GM21515 (cell line): ENCODE measurements around the gene PMM2.

Experiments
- ATAC-seq: cut with Tn5 transposase; IDR thresholded peaks from one replicate; pipeline ENCODE4 v1.9.1; 2021; ENCODE audit not compliant: unreplicated experiment

The PMM2 gene

DNA sequence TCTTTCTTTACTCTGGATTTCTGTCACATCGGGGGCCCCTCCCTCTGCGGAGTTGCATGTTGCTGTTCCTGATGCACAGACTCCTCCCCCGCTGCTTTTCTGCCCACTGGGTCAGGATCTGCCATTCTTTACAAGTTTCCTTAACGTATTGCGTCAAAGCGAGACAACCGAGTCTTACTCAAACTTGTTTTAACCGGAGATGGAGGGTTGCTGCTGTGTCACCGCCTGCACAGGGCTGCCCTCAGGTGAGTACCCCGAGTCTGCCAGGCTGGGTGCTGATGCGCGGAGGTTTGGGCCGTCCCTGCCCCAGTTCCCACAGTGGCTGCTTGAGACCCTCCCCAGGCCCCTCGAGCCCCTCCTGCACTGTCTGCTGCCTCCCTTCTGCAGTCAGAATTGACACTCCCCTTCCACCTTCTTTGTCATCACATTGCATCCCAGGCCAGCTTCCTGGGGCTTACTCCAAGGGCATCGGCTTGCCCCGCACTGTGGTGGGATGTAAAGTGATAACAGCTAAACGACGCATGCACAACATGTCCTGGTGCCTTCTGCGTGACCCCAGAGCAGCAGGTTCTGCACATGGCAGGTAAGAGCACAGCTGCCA lies 51.9 kb downstream of the PMM2 start:
- no peak for ATAC-seq

DNA sequence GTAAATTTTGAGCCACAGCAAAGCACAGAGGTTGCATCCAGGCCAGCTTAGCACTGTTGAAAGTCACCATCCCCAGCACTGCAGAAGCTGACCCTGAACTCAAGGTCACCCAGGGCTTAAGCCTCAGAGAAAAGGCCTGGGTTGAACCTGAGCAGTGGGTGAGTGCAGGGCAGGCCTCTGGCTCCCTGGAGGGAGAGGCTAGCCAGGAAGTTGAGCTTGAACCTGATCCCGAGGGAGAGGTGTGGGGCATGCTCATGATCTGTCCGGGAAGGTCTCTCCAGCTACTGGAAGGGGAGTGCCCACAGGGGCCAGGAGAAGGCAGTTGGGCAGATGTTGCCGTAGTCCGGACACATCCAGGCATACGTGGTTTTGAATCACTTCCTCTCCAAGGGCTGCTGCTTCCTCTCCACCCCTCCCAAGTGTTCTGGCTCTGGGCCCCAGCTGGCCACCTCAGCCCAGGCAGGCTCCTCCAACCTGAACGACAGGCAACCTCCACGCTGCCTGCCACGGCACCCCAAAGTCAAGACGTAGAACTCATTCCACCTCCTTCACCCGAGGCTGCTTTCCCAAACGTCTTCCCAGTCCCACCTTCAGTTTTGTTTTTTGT lies 52.7 kb downstream of the PMM2 start:
- ATAC-seq, result no peak

DNA sequence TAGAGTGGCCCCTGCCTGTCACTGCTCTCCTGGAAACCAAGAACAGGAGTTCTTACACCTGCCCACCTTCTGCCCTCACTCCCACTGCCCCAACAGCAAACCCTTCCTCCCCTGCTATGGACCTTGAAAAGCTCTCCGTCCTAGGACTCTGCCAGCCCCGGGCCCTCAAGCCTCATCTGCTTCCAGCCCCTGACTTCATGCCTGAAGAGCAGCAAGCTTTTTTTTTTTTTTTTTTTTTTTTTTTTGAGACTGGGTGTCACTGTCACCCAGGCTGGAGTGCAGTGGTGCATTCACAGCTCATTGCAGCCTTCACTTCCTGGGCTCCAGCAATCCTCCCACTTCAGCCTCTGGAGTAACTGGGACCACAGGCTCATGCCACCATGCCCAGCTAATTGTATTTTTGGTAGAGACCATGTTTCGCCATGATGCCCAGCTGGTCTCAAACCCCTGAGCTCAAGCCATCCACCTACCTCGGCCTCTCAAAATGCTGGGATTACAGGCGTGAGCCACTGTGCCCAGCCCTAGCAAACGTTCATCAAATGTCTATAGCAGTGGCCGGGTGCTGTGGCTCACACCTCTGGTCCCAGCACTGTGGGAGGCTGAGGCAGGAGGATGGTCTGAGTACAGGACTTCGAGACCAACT lies 54.2 kb downstream of the PMM2 start:
- ATAC-seq, result no peak

DNA sequence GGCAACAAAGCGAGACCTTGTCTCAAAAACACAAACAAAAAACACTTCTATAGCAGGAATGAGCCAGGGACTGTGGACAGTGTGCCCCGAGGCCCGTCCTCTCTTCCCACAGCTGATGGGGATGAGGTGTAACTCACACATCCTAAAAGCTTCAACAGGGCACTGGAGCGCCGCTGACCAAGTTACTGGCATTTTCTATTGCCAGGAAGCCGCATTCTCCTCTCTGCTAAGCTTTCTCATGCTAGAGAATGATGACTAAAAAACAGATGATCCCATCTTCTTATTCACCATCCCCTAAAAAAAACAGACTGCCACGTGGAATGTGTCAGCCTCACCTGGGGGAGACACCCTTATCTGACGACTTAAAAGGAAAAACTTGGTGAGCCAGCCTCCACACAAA lies 54.9 kb downstream of the PMM2 start:
- ATAC-seq, result no peak

DNA sequence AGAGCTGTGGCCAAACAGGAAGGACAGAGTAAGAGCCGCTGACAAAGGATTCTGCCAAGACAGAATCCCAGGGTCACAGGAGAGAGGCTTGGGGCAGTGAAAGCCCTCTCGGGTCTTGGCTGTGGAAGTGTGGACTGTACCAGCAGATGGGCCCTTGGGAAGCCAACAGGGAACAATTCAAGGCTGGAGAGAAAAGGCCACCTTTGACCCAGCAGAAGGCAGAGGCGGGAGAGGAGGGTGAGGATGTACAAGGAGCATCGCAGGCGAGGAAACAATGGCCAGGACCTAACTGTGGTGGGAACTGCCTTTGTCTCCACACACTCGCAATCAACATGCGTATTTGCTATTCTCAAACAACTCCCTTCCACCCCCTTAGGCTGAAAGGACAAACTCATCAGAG lies 55.5 kb downstream of the PMM2 start:
- ATAC-seq, result no peak

DNA sequence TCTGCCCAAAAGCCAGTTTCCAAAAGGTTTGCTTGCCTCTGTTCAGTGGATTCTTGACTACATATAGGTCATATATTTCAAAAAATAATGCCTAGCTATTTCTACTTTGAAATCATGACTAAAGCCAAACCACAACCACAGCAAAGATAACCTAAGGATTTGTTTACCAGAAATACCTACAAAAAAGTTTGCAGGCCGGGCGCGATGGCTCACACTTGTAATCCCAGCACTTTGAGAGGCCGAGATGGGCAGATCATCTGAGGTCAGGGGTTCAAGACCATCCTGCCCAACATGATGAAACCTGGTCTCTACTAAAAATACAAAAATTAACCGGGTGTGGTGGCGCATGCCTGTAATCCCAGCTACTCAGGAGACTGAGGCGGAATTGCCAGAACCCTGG lies 56.0 kb downstream of the PMM2 start:
- ATAC-seq, result no peak

DNA sequence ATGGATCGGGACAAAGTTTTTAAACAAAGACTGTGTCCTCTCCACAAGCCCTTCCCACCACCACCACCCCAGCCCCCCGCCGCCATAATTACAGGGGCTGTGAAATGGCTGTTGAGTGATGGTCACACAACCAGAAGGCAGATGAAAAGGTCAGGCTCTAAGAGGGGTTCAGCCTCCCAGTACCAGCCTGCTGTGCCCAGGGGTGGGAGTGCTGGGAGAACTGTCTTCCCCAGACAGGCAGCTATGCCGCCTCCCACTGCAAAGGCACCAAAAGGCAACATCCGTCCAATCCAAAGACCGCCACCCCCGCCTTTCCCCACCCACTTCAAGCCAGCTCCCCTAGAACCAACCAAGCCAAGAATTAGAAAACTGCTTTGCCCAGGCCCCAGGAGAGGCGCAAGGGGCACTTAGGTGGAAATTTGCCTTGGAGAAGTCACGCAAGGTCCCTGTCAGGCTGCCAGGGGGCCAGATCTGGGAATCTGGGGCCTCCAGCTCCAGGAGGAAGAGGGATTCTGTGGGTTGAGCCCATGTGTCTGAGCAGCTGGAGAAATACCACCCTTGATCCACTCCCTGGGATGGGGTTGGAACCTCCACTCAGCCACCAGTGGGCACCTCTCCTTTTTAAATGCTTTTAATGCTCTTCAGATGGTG lies 56.8 kb downstream of the PMM2 start:
- no peak for ATAC-seq

DNA sequence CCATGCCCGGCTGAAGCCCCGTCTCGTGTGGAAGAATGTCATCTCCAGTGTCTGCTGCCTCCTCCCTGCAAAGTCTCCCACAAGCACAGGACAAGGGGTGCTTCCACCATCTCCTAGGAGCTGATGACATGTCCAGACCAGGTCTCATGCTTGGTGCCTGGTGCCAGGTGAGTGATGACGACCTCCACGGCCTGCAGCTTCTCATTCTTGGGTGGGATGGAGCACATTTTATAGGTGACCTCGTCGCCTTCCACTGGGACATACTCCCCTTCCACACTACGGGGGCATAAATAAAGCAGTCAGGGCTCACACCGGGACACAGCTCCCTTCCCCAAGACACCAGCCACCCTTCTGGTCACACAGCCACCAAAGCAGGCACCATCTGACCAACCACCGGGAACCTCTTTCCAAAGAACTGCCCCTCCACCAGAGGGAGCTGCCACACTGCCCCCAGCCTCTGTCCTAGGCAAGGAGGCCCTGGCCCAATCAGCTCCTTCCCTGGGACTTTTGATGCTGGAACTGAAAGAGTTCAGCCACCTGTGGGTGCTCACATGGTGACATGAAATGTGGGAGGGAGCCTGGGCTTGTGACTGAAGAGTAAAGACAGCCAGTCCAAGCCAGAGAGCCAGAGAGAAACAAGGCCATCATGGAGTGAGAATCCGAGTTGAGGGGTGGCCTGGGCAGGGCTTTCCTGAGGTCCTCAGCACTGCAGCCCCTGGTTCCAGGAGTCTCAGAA lies 57.6 kb downstream of the PMM2 start:
- no peak for ATAC-seq

DNA sequence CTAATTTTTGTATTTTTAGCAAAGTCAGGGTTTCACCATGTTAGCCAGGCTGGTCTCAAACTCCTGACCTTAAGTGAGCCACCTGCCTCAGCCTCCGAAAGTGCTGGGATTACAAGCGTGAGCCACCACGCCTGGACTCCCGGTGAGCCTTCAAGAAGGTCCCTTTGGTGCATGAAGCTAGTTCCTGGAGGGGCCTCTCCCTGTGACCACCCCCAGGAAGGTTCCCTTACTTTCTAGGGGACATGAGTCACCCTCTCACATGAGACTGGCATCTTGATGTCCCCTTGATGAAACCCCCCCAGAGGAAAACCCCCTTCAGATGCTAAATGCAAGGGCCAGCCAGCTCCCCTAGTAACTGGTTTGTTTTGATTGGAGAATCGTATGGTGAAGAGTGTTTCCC lies 58.3 kb downstream of the PMM2 start:
- no peak for ATAC-seq

DNA sequence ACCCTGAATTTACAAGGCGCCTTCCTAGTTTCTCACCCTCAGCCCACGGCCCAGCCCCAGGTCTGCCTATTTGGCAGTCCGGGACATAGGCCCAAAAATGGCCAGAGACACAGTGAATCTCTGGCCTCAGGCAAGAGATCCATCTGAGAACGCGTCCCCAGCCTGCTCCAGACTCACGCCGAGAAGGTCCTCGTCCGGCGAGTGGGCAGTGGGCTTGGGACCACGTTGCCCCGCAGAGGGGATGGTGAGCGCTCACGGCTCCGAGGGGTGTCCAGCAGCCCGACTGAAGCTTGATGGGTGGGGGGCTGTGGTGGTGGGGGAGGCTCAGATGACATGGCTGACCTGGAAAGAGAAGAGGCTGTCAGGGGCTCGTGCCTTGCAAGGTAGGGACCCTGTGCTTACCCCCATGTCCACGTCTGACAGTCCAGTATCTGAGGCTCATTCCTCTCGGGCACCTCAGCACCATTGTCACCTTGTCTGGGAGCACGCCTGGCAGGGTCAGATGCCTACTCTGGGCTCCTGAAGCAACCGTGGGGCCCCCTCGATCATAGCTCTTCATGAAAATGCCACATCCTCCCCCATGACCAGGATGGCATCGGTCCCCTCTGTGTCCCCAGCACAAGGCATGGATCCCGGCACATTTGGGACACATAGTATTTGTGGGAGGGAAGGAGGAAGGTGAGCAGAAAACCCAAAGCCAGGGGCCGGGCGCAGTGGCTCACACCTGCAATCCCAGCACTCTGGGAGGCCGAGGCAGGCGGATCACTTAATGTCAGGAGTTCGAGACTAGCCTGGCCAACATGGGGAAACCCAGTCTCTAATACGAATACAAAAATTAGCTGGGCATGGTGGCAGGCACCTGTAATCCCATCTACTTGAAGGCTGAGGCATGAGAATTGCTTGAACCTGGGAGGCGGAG lies 61.6 kb downstream of the PMM2 start:
- ATAC-seq, result no peak

DNA sequence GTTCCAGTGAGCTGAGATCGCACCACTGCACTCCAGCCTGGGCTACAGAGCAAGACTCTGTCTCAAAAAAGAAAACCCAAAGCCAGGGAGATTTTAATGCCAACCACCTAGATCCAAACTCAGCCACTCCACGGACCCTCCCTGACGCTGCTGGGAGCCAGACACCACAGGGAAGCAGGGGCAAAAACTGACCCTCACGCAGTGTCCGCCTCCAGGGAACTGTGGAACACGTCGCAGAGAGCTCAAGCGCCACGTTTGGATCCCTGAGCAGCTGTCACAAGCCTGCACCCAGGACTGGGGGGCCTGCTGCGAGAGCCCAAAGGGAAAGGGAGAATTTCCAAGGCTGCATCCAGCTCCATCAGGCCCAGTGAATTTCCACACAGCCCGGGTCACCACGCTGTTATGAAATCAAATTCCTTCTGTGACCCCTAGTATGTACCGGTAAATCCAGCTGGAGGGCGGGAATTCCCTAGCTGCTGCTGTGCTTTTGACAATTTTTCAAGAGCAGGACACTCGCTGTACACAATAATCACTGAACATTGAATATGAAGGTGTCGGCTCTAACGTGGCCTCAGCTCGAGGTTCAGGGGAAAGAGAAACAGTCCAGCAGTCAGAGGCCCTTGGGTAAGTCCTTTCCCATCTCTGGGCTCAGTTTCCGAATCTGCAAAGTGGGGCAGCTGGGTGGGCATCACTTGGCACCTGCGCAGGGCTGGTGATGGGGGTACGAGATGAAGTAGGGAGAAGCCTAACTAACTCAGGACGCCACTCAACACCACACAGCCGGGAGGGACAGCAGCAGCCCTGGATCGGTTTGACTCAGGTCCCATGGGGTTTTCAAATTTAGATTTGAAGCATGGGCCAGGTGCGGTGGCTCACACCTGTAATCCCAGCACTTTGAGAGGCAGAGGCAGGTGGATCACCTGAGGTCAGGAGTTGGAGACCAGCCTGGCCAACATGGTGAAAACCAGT lies 62.6 kb downstream of the PMM2 start:
- no peak for ATAC-seq

DNA sequence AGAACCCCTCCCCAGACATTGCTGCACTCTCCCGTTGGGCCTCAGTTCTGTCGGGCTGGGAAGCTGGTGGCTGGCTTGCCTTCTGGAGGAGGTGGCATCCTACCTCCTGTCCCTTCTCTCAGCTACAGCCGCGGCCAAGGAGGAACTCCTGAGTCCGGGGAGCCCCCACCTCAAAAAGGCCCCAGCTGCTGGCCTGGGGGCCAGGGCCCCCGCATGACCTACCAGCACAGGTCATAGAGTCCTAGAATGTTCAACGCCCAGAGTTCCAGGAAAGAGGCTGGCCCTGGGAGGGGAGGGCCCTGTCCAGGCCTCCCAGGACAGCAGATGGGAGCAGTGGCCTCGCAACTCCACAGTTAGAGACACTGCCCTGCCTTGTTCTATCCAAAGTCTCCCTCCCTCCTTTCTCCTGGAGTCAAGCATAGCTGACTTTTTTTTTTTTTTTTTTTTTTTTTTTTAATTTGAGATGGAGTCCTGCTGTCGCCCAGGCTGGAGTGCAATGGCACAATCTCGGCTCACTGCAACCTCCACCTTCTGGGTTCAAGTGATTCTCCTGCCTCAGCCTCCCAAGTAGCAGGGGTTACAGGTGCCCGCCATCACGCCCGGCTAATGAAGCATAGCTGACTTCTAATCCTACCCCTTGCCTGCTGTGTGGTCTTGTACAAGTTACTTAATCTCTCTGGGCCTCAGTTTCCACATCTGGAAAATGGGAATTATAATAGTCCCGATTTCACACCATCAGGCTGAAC lies 64.1 kb downstream of the PMM2 start:
- no peak for ATAC-seq

DNA sequence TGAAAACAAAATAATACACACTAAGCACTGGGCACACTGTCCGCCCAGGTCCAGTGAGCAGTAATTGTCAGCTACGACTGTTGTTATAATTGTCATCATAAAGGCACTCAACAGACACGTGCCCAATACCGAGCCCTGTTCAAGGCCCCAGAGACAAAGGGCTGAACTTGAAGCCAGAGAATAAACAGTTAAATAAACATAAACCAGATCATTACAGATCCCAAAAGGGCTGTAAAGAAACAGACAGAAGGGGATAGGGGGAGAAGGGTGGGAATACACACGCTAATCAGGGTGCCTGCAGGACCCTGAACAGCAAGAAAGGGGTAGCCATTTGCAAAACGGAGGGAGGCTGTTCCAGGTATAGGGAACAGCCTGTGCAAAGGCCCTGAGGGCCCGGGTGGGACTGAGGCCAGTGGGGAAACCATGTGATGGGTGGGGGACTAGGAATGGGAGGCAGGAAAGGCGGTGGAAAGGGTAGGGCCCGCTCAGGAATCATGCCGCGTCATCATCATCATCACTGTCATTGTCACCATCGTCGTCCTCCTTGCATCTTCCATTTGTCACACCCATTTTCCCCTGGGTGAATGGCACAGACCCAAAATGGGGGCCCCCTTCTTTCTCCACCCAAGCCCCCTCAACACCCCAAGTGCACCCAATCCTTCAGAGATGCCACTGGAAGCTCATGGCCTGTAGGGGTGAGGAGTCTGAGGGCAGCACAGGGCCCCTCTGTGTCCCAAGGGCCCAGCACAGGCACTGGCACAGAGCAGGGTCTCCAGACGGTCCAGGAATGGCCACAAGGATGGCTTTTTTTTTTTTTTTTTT lies 64.9 kb downstream of the PMM2 start:
- ATAC-seq, result no peak

DNA sequence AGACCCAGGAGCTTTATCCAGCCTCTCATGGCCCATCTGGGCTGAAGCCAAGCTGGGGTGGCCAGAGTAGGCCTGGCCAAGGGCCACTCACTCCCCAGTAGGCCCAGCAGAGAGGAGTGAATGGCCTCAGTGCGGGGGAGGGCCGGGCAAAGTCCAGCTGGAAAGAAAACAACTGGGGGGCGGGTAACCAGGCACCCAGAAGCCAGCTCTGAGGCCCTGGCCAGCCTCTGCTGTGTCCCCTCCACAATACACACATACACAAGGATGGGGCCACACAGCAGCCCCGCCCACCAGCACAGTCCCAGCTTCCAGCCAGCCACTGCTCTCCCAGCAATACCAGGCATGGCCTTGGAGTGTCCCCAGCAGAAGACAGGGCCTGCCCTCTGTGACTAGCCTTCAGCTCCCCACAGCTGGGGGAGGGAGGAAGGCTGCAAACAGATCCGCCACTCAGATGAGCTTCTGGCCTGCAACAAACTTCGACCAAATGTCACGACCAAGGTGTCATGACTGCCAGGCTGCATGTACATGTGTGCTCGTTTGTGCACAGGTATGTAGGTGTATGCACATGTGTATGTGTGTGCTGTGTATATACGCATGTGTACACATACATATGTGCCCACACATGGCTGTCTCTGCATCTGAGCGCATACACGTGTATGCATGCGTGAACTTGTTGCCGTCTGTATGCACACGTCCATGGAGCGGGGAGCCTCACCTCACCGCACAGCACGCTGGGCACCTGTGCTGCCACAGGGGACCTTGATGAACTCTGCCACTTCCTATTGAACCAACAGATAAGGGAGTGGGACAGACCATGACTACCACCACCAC lies 66.2 kb downstream of the PMM2 start:
- ATAC-seq, result no peak

DNA sequence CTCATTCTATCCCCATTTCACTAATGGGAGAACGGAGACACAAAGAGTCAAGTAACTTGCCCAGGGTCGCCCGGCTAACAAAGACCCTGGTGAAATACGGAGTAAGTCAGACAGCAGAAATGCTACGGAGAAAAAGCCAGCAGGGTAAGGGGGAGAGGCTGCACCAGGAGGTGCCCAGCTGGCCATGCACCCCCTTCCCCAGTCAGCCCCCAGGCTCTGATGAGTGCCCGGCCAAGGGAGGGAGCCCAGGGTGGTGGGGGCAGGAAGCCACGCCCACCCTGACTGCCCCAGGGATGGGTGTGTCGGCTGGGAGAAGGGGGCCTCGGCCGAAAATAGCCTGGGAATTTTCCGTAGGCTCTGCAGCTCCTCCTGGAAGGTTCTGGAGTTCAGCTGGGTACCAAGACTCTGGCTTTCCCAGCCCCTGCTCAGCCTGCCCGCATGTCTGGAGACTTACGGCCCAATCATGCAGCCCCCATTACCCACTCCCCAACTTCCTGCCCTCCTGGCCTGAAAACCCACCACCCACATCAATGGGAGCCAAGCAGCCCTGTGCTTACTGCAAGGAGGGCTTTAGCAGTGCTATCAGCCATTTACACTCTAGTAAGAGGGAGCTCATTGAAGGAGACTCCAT lies 67.0 kb downstream of the PMM2 start:
- ATAC-seq, result no peak

DNA sequence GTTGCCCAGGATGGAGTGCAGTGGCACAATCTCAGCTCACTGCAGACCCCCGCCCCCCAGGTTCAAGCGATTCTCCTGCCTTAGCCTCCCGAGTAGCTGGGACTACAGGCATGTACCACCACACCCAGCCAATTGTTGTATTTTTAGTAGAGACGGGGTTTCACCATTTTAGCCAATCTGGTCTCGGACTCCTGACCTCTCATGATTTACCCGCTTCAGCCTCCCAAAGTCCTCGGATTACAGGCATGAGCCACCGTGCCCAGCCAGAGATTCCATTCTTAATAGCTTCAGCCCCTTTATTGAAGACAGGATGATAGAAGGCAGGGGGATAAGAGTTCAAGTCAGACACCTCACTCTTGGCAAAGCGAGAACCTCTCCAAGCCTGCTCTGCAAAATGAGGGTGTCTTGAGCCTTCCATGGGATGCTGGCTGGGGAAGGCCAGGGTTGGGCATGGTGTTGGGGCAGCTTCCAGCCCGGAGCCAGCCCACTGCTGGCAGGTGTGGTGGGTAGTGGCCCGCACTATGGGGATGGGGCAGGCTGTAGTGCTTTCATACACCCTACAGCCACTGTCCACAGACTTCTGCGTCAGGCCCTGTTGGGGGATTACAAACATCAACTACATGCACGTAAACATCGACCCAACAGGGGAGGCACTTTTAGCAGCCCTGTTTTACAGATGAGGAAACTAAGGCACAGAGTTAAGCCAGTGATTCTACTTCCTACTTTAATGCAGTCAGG lies 67.7 kb downstream of the PMM2 start:
- ATAC-seq, result no peak
